Epithelial cell of esophagus (primary cell): ENCODE measurements around the gene RIC8A.
A peak's percentile ranks its signal among the peaks of the same experiment; 100 is the strongest.
"Not testable (repeated sequence)": the region's sequence is repeated elsewhere in the genome, so short reads cannot be mapped to it uniquely, and the experiment has no call there.

Experiments
- DNase-seq: peaks from one replicate; pipeline ENCODE4 v3.0.0; 2010; ENCODE audit warnings: low read depth
- H3K4me3 ChIP-seq: 2 replicates; pipeline ENCODE4 v1.5.1; 2011; ENCODE audit warnings: mild to moderate bottlenecking, low read length, control low read depth
- CTCF ChIP-seq: IDR thresholded peaks from 2 replicates; pipeline ENCODE4 v1.5.1; 2011; ENCODE audit warnings: low read depth, mild to moderate bottlenecking, low read length, control low read depth, inconsistent platforms; ENCODE audit not compliant: insufficient read depth; ENCODE audit errors: missing control alignments

The RIC8A gene

GRCh38 chr11:214083-214482 is 6.6 kb downstream of the RIC8A start:
- DNase-seq: no peak
- no peak for TF ChIP-seq CTCF

GRCh38 chr11:215581-216037 is 8.1 kb downstream of the RIC8A start:
- H3K4me3 ChIP-seq: no peak overlapping the region
- no peak for TF ChIP-seq CTCF
- DNase-seq: peak; percentile 64

More at GRCh38 chr11:214083-214482, 6.6 kb downstream of the RIC8A start:
- H3K4me3 ChIP-seq: no peak overlapping the region

- no peak for TF ChIP-seq CTCF
- no peak overlapping the region for H3K4me3 ChIP-seq
Measured at GRCh38 chr11:216081-216974, 8.8 kb downstream of the RIC8A start.

GRCh38 chr11:217704-218103 is 10.2 kb downstream of the RIC8A start:
- no peak for TF ChIP-seq CTCF
- no peak overlapping the region for H3K4me3 ChIP-seq
- peak; percentile 66 for DNase-seq

More at GRCh38 chr11:216081-216974, 8.8 kb downstream of the RIC8A start:
- DNase-seq: no peak

- DNase-seq: no peak
- no peak for TF ChIP-seq CTCF
Measured at GRCh38 chr11:218815-219593, 11.5 kb downstream of the RIC8A start.

GRCh38 chr11:220641-221215 is 13.2 kb downstream of the RIC8A start:
- not testable (repeated sequence) for H3K4me3 ChIP-seq

More at GRCh38 chr11:218815-219593, 11.5 kb downstream of the RIC8A start:
- no peak overlapping the region for H3K4me3 ChIP-seq

GRCh38 chr11:221539-221938 is 14.0 kb downstream of the RIC8A start:
- no peak for DNase-seq
- TF ChIP-seq CTCF: no peak
- no peak overlapping the region for H3K4me3 ChIP-seq

More at GRCh38 chr11:220641-221215, 13.2 kb downstream of the RIC8A start:
- not testable (repeated sequence) for DNase-seq
